GM19468 (cell line): ENCODE measurements around the gene UPK3BL2.
"Not testable (repeated sequence)": the region's sequence is repeated elsewhere in the genome, so short reads cannot be mapped to it uniquely, and the experiment has no call there.

Source experiments
- ATAC-seq: cut with Tn5 transposase; IDR thresholded peaks from one replicate; pipeline ENCODE4 v1.9.1; 2021; ENCODE audit warnings: mild to moderate bottlenecking, moderate library complexity, moderate number of reproducible peaks; ENCODE audit not compliant: unreplicated experiment; ENCODE audit errors: extremely low read depth

UPK3BL2 gene

DNA sequence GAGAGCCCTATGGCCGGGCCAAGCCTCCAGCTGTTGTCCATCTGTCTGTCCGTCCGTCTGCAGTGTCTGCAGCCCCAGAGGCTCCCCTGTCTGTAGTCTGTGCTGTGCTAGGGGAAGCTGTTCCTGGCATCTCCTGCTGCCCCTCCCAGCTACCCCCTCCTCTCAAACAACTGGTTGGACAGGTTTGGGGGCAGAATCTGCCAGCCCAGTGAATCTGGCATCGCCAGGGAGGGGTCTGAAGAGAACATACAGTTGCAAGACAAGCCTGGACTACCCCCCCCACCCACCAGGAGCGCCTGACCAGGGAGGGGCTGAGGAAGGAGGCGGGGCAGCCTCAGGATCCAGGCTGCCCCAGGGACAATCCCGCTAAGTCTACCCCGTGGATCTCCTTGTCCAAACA is at the start of gene UPK3BL2:
UPK3BL2 (minus strand) TSS at position 101 of the 400 bp plus-strand sequence; CDS start at position 41, 60 bp downstream.
- ATAC-seq, result not testable (repeated sequence)

GRCh38 chr7:102592477-102593019 is 49.1 kb upstream of the UPK3BL2 start:
- ATAC-seq, result not testable (repeated sequence)

GRCh38 chr7:102589857-102590256 is 46.4 kb upstream of the UPK3BL2 start:
- not testable (repeated sequence) for ATAC-seq

DNA sequence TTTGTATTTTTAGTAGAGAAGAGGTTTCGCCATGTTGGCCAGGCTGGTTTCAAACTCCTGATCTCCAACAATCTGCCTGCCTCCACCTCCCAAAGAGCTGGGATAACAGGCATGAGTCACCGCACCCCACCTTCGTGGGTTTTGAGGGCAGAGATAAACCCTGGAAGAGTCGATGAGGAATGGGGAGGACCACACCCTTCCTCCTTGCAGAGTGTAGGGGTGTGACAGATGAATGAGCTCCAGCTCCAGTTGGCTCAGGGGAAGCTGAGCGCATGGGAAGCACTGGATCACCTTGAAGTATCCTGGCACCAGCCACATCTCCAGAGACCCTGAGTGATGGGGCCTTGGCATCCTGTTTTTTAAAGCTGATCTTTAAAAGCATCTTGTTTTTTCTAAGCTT is 40.0 kb upstream of the UPK3BL2 start:
- ATAC-seq, result not testable (repeated sequence)

DNA sequence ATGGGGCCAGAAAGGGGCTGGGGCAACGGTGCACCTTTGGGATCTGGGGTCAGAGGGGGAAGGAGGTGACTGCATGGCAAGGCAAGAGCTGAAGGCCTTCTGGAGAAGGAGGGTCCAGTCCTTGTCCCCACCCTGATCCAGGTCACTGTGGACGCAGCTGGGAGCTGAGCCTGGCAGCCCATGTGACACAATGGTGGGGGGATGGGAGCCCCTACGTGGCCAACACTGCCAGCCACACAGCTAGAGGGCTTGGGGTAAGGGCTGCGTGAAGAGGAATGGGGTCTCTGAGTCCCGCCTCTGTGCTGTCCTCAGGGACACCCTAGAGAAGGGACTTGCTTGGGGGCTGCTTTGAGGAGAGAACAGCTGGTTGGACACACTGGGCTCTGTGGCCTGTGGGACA is 38.2 kb upstream of the UPK3BL2 start:
- not testable (repeated sequence) for ATAC-seq

DNA sequence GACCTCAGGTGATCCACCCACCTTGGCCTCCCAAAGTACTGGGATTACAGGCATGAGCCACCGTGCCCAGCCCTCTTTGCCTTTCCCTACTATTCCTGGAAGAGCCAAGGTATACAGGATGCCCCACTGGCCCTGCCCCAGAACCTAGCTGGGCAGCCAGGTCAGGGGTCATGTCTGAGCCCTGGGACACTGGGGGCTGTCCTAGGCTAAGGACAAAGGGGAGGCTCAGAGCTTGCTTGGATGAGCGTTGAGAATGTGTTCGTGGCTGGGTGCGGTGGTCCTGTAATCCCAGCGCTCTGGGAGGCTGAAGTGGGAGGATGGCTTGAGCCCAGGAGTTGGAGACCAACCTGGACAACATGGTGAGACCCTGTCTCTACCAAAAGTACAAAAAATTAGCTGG is 35.0 kb upstream of the UPK3BL2 start:
- ATAC-seq, result not testable (repeated sequence)

GRCh38 chr7:102577315-102578240 is 34.1 kb upstream of the UPK3BL2 start:
- not testable (repeated sequence) for ATAC-seq

DNA sequence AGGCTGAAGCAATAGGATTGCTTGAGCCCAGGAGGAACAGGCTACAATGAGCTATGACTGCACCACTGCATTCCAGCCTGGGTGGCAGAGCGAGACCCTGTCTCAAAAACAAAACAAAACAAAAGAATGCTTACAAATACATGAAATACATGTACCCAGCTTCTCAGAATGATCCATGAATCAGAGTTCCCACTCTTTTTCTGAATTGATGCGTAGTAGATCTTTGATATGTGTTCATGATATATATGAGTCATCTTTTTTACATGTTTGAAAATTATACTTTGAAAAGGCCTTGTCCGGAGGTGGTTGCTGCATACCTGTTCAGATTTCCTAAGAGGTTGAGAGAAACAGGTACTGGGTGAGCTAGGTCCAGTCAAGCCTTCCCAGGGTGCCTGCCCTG is 32.9 kb upstream of the UPK3BL2 start:
- not testable (repeated sequence) for ATAC-seq

- not testable (repeated sequence) for ATAC-seq
These were observed 31.1 kb upstream of the UPK3BL2 start for GRCh38 chr7:102574607-102575006.

- ATAC-seq, result peak; percentile 91
These were observed 29.1 kb upstream of the UPK3BL2 start, which contains the start of gene POLR2J3 for GRCh38 chr7:102572261-102573239. Gene POLR2J3, minus strand, starts transcription at chr7:102572583. Its CDS starts 62 bp downstream, at chr7:102572521.

DNA sequence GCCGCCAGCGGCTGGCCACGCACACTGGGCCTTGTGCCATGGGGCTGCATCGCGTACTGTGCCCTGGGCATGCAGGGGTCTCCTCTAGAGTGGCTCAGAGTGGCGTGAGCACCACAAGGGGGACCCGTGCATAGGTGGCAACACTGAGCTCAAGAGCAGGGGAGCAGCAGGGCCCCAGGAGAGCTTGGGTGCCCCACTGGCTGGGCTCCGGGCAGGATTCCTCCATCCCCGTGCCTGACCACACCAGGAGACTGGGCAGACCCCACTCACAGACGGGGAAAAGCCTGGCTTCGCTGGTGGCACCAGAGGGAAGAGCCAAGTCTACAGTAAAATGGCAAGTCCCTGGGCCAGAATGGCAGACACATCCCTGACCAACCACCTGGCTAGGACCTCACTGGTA is 25.1 kb upstream of the UPK3BL2 start:
- ATAC-seq, result not testable (repeated sequence)

DNA sequence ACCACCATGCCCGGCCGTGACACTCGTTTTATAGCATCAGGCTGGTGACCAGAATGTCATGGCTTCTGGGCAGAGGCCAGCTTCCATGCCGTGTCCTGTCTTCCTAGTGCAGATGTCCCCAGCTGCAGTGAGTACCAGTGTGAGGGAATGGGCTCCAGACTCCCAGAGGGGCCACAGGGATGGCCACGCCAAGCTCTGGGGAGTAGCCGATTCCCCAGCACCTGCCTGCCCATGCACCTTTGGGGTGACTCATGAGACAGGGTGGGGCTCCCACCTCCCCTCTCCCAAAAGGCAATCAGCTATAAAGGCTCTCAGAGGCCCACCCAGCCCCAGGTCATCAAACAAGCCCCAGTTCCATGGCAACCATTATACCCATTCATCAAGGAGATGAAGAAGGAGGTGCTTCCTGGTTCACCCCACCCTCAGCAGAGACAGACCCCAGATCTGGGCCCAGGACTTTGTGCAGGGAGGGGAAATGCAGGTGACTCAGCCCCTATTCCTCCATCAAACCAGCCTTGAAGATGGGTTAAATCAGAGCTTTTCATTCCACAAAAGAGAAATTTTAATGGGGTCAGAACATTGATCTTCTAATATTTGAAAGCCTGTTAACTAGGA is 7.4 kb upstream of the UPK3BL2 start, which contains the start of gene SPDYE2:
SPDYE2 (plus strand) TSS at position 419 of the 615 bp plus-strand sequence. CDS start 2,030 bp downstream, outside the sequence.
- ATAC-seq, result not testable (repeated sequence)

GRCh38 chr7:102546353-102546752 is 2.9 kb upstream of the UPK3BL2 start:
- not testable (repeated sequence) for ATAC-seq

DNA sequence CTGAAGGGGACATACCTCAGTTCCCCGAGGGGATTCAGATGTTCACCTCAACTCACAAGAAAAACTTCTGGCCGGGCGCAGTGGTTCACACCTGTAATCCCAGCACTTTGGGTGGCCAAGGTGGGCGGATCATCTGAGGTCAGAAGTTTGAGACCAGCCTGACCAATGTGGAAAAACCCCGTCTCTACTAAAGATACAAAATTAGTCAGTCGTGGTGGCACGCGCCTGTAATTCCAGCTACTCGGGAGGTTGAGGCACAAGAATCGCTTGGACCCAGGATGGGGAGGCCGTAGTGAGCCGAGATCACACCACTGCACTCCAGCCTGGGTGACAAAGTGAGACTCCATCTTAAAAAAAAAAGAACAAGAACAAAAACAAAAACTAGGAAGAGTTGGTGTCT is 1.8 kb upstream of the UPK3BL2 start:
- ATAC-seq, result not testable (repeated sequence)

DNA sequence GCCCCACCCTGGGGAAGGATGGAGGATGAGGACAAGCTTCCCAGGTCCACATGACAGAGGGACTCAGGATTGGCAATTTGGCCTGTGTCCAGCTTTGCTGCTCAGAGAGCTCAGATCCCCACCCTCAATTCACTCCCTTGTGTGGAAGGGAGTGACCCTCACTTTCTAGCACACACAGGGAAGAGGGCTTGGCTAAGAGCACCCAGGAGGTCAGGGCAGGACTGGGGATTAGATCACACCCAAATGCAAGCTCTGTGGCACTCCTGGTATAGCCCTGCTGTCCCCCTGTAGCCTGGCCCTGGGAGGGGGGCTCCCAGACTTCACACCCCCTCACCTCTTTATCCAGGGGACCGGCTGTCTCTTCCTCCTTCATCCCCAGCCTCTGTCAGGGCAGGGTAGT is 876 bp upstream of the UPK3BL2 start:
- not testable (repeated sequence) for ATAC-seq

DNA sequence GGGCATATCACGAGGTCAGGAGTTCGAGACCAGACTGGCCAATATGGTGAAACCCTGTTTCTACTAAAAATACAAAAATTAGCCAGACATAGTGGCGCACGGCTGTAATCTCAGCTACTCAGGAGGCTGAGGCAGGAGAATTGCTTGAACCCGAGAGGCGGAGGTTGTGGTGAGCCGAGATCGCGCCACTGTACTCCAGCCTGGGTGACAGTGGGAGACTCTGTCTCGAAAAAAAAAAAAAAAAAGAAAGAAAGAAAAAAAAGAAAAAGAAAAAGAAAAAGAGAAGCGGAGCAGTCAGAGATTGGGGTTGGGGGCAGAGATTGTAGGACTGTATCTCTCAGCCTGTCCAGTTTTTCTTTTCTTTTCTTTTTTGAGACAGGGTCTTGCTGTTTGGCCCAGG is 725 bp downstream of the UPK3BL2 start:
- not testable (repeated sequence) for ATAC-seq

DNA sequence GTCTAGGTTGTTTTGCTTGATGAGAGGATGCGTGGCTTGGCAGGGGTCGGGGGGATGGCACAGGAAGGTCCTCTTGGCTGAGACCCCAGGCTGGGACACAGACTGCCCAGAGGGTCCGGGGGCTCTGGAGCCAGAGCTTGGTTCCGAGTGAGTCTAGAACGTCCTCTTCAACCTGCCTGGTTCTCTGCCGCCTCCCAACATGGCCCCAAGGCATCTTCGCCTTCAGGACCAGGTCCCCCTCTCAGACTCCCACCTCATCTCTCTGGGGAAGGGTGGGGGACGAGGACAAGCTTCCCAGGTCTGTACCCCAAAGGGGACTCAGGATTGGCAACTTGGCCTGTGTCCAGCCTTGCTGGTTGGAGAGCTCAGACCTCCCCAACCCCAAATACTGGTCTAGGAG is 1.4 kb downstream of the UPK3BL2 start:
- ATAC-seq, result not testable (repeated sequence)

- ATAC-seq, result not testable (repeated sequence)
These were observed 2.9 kb downstream of the UPK3BL2 start for GRCh38 chr7:102540604-102541003.

DNA sequence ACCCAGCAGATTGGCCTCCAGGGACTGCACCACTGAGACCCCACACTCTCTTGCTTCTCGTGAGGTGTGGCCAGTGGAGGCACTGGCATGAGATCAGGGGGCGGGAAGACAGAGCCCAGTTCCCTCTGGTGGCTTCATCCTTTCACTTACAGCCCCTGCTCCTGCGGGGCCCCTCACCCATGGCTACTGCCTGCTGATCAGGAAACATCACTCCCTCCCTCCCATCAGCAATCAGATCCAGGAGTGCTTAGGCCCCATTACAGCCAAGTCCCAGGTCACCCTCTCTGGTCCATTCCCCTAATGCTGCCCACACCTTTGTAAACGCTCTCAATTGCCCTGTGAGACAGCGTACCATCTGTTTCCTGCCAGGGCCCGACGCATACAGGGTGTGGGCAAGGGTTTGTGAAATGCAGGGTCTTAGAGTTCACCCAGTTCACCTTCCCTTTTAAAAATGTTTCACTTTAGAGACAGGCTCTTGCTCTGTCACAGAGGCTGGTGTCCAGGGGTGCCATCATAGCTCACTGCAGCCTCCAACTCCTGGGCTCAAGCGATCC is 8.4 kb downstream of the UPK3BL2 start:
- not testable (repeated sequence) for ATAC-seq
